Transverse colon (tissue), 4 donors: ENCODE data around the gene CNTN5. TPM values are rescaled to one million over a fixed set of nuclear protein-coding genes. Genes with fewer than 3 reads are reported as not detected.

Experiments
- DNase-seq: peaks from one replicate; pipeline ENCODE4 v3.0.0-alpha.2; 2019
- H3K27ac ChIP-seq, 4 donors: fragments of 200-600 bp; sonication (generic); 2 replicates each; pipeline ENCODE4 v1.5.1; 2016 to 2018; ENCODE audit warnings: inconsistent platforms in 4 of 4
- H3K27me3 ChIP-seq: fragments of 200-600 bp; sonication (generic); 2 replicates; pipeline ENCODE4 v1.5.1; 2017; ENCODE audit warnings: inconsistent platforms
- H3K36me3 ChIP-seq, 4 donors: fragments of 200-600 bp; sonication (generic); 2 replicates each; pipeline ENCODE4 v1.5.1; 2017 to 2019; ENCODE audit warnings: inconsistent platforms in 4 of 4
- H3K4me1 ChIP-seq, 4 donors: fragments of 200-600 bp; sonication (generic); 2 replicates each; pipeline ENCODE4 v1.5.1; 2017 to 2020; ENCODE audit warnings: inconsistent platforms in 4 of 4
- H3K4me3 ChIP-seq, 4 donors: fragments of 200-600 bp; sonication (generic); 1 replicate in 1 of 4; 2 replicates in 3 of 4; pipeline versions ENCODE4 v1.5.1 to v1.6.1; 2017 to 2019; ENCODE audit warnings: inconsistent platforms in 4 of 4
- H3K9me3 ChIP-seq, 2 donors: fragments of 200-600 bp; sonication (generic); 2 replicates each; pipeline ENCODE4 v1.5.1; 2017 to 2019; ENCODE audit warnings: inconsistent platforms in 2 of 2
- EP300 ChIP-seq: sonication (generic); formaldehyde crosslinking; IDR thresholded peaks from one replicate; pipeline ENCODE4 v1.6.1; 2017; ENCODE audit warnings: antibody characterized with exemption, low read depth
- POLR2A ChIP-seq: fragments of 450-650 bp; IDR thresholded peaks from one replicate; pipeline ENCODE4 v1.6.1; 2016; ENCODE audit warnings: antibody characterized with exemption, mild to moderate bottlenecking, moderate library complexity
- POLR2AphosphoS5 ChIP-seq, 3 donors: sonication (generic); formaldehyde crosslinking; IDR thresholded peaks; one replicate each; pipeline ENCODE4 v1.6.1; 2016; ENCODE audit warnings: antibody characterized with exemption in 3 of 3
- WGBS, 2 donors: methylation state at CpG; one replicate each; pipeline ENCODE4 v1.1.5; 2018; ENCODE audit warnings: low coverage in 1 of 2; 5-methylcytosine and 5-hydroxymethylcytosine counted together
- in situ Hi-C, 4 donors: fragments of 200-750 bp; cut with MboI; loops; one replicate each; pipeline versions ENCODE4 v1.15.0 to v1.15.1; 2017; ENCODE audit warnings: low sequenced_read_pairs in 3 of 4, low pct_ligation_motif_present in 1 of 4, low pct_unique_long_range_greater_than_20kb in 1 of 4
- intact Hi-C: fragments of 100-400 bp; cut with DNase I; formaldehyde crosslinking; loops from one replicate; pipeline ENCODE4 v1.15.1; 2023; ENCODE audit warnings: low total_unique reads
- total RNA-seq, 4 donors: library from RNA; depleted of rRNA; stranded (reverse); fragments of >200 nt; gene quantifications; one replicate each; pipeline ENCODE4 v1.1.0, GENCODE V29; 2016
- TF ChIP-seq, protein P1 (sequence below), 5 experiments: fragments of 200-600 bp in 3 of 5; fragments of 450-650 bp in 2 of 5; sonication (generic) in 3 of 5; IDR thresholded peaks; 1 replicate in 2 of 5; 2 replicates in 3 of 5; pipeline ENCODE4 v1.5.1; 2016 to 2017; ENCODE audit warnings: antibody characterized with exemption in 5 of 5, inconsistent platforms in 3 of 5, mild to moderate bottlenecking in 2 of 5, moderate library complexity in 1 of 5

The CNTN5 gene
- total RNA-seq, 4 donors from 2014 or later, result 0.14 TPM; not detected in 3

DNA sequence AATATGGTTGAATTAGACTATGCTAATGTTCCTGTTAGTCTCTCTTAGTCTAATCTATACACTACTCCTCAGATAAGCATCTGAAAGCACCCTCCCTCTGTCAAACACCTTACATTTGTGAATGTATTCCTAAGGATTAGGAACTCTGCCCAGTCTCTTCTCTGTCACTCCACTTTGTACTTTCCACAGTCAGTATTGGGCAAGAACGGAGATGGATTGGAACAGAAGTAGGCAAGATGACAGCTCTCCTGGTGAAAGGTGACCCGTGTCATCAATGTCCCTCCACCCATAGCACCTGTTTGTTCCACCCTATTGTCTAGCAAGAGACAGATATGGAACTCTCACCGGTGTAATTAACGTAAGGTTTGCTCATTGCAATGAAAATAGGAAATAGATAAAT is 613.8 kb downstream of the CNTN5 start:
- H3K4me1 ChIP-seq, result no peaks in the 10 kb centered on the region
- intact Hi-C loops (no loop called here), in situ Hi-C loops (no loop called here)
- no peak for DNase-seq
- WGBS, 2 donors, result 66 to 71% methylated on average over 4 of the region's 4 CpGs
- no peak overlapping the region for H3K4me3 ChIP-seq
- no peak for TF ChIP-seq POLR2AphosphoS5 (IDR thresholded peaks at IDR 0.05)
- TF ChIP-seq, protein P1, sequence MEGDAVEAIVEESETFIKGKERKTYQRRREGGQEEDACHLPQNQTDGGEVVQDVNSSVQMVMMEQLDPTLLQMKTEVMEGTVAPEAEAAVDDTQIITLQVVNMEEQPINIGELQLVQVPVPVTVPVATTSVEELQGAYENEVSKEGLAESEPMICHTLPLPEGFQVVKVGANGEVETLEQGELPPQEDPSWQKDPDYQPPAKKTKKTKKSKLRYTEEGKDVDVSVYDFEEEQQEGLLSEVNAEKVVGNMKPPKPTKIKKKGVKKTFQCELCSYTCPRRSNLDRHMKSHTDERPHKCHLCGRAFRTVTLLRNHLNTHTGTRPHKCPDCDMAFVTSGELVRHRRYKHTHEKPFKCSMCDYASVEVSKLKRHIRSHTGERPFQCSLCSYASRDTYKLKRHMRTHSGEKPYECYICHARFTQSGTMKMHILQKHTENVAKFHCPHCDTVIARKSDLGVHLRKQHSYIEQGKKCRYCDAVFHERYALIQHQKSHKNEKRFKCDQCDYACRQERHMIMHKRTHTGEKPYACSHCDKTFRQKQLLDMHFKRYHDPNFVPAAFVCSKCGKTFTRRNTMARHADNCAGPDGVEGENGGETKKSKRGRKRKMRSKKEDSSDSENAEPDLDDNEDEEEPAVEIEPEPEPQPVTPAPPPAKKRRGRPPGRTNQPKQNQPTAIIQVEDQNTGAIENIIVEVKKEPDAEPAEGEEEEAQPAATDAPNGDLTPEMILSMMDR (IDR thresholded peaks at IDR 0.05), result no peak
- TF ChIP-seq POLR2A, result no peak
- no peak for TF ChIP-seq EP300
- no peaks in the 10 kb centered on the region for H3K36me3 ChIP-seq
- no peaks in the 10 kb centered on the region for H3K27me3 ChIP-seq
- H3K27ac ChIP-seq, result no peak overlapping the region
- no peaks in the 10 kb centered on the region for H3K9me3 ChIP-seq

DNA sequence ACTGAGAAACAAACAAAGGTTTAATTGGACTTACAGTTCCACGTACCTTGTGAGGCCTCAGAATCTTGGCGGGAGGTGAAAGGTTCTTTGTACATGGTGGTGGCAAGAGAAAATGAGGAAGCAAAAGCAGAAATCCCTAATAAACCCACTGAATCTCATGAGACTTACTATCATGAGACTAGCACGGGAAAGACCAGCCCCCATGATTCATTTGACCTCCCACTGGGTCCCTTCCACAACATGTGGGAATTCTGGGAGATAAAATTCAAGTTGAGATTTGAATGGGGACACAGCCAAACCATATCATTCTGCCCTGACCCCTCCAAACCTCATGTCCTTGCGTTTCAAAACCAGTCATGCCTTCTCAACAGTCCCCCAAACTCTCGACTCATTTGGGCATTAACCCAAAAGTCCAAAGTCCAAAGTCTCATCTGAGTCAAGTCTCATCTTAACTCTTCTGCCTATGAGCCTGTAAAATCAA is 617.4 kb downstream of the CNTN5 start:
- in situ Hi-C loops, result no loop called here
- no peaks in the 10 kb centered on the region for H3K4me1 ChIP-seq
- H3K27me3 ChIP-seq, result no peaks in the 10 kb centered on the region
- H3K27ac ChIP-seq, result no peak overlapping the region
- H3K9me3 ChIP-seq, result no peaks in the 10 kb centered on the region
- no peak for DNase-seq
- intact Hi-C loops, result no loop called here
- no peak overlapping the region for H3K4me3 ChIP-seq
- WGBS, 2 donors, result 49 to 53% methylated on average over 4 to 5 of the region's 5 CpGs
- no peaks in the 10 kb centered on the region for H3K36me3 ChIP-seq
- TF ChIP-seq, protein P1 (IDR thresholded peaks at IDR 0.05), result no peak
- TF ChIP-seq EP300, result no peak
- TF ChIP-seq POLR2A, result no peak
- no peak for TF ChIP-seq POLR2AphosphoS5 (IDR thresholded peaks at IDR 0.05)

DNA sequence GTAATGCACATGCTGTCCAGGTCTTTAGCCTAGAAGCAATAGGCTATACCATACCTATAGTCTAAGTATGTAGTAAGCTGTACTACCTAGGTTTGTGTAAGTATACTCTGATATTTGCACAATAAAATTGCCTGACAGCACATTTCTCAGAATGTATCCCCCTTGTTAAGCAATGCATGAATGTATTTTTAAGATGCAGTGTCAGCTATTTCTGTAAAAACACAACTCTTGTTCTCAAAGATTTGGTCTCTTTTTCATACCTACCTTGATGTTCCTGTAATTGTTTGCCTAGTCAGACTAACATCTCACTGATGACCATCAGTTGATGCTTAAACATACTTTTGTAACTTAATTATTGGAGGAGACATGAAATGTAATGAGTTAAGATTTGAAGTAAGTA is 619.9 kb downstream of the CNTN5 start:
- Histone ChIP-seq H3K9me3 (no peaks in the 10 kb centered on the region), H3K4me1 (no peaks in the 10 kb centered on the region), H3K27ac (no peak overlapping the region), H3K36me3 (no peaks in the 10 kb centered on the region), H3K27me3 (no peaks in the 10 kb centered on the region), H3K4me3 (no peak overlapping the region)
- no peak for DNase-seq
- in situ Hi-C loops, result no loop called here
- intact Hi-C loops, result no loop called here
- TF ChIP-seq, protein P1 (IDR thresholded peaks at IDR 0.05), result no peak
- TF ChIP-seq EP300 (no peak), POLR2AphosphoS5 (IDR thresholded peaks at IDR 0.05) (no peak), POLR2A (no peak)

DNA sequence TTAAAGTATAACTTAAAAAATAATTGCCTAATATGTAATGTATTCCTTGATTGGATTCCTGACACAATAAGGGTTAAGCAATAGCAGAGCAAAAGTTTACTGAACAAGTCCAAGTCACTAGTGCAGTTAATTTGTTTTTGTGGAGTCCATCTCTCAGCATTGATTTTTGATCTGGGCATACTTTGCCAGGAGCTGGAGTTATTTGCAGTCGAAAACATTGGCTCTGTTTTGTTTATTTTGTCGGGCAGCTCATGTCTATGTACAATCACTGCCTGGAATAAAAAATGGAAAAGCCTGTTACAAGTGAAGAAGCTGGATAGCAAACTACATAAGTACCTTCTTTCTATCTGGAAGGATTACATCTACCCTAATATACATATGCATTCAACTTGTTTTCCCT is 625.2 kb downstream of the CNTN5 start:
- no peak overlapping the region for H3K4me3 ChIP-seq
- 67 to 70% methylated on average over 2 of the region's 2 CpGs for WGBS, 2 donors
- H3K4me1 ChIP-seq, result no peaks in the 10 kb centered on the region
- TF ChIP-seq POLR2AphosphoS5 (IDR thresholded peaks at IDR 0.05) (no peak), POLR2A (no peak), EP300 (no peak)
- TF ChIP-seq, protein P1 (IDR thresholded peaks at IDR 0.05), result no peak
- in situ Hi-C loops, result no loop called here
- no peaks in the 10 kb centered on the region for H3K9me3 ChIP-seq
- H3K27me3 ChIP-seq, result no peaks in the 10 kb centered on the region
- intact Hi-C loops, result loop anchor here (5.0 kb wide), 1 partner anchor 1134 kb away; no protein-coding TSS in a partner anchor
- no peak overlapping the region for H3K27ac ChIP-seq
- no peak for DNase-seq
- H3K36me3 ChIP-seq, result no peaks in the 10 kb centered on the region
